Ovary (tissue), 9 donors: ENCODE measurements around the gene ARHGEF11. TPM values are rescaled to one million over a fixed set of nuclear protein-coding genes. Genes with fewer than 3 reads are reported as not detected.

ENCODE experiments used
- DNase-seq, 5 donors: peaks; one replicate each; pipeline ENCODE4 v3.0.0-alpha.2; 2019 to 2020
- H3K27ac ChIP-seq, 2 donors: fragments of 200-600 bp; one replicate each; pipeline versions ENCODE4 v1.5.1 to v1.8.0; 2019 to 2022
- H3K27me3 ChIP-seq: fragments of 200-600 bp; one replicate; pipeline ENCODE4 v1.8.0; 2022
- H3K36me3 ChIP-seq: fragments of 200-600 bp; sonication (generic); one replicate; pipeline ENCODE4 v1.5.1; 2019
- H3K4me1 ChIP-seq: one replicate; pipeline ENCODE4 v1.8.1; 2013; ENCODE audit warnings: mild to moderate bottlenecking, moderate library complexity; ENCODE audit not compliant: insufficient read depth
- H3K4me3 ChIP-seq: fragments of 200-600 bp; sonication (generic); one replicate; pipeline ENCODE4 v1.5.1; 2017
- H3K9me3 ChIP-seq, 2 donors: fragments of 200-600 bp in 1 of 2; sonication (generic) in 1 of 2; one replicate each; pipeline versions ENCODE4 v1.5.1 to v1.8.1; 2013 to 2019; ENCODE audit warnings: mild to moderate bottlenecking in 1 of 2, moderate library complexity in 1 of 2
- CTCF ChIP-seq, 3 donors: fragments of 450-650 bp in 2 of 3; fragments of 200-600 bp in 1 of 3; IDR thresholded peaks; one replicate each; pipeline versions ENCODE4 v1.5.1 to v1.8.0; 2016 to 2022; ENCODE audit warnings: antibody characterized with exemption in 3 of 3, mild to moderate bottlenecking in 1 of 3
- EP300 ChIP-seq: sonication (generic); formaldehyde crosslinking; IDR thresholded peaks from one replicate; pipeline ENCODE4 v1.6.1; 2017; ENCODE audit warnings: antibody characterized with exemption
- POLR2A ChIP-seq: fragments of 450-650 bp; IDR thresholded peaks from one replicate; pipeline ENCODE4 v1.6.1; 2017; ENCODE audit warnings: antibody characterized with exemption, mild to moderate bottlenecking, moderate library complexity
- WGBS, 3 donors: extraction: QIAGEN DNeasy Blood & Tissue Kit in 1 of 3; methylation state at CpG; one replicate each; pipeline versions ENCODE4 v1.1.5 to v1.1.7; 2013 to 2017; 5-methylcytosine and 5-hydroxymethylcytosine counted together
- intact Hi-C, 4 donors: fragments of 100-400 bp; cut with DNase I; formaldehyde crosslinking; loops; one replicate each; pipeline versions ENCODE4 v1.11.0 to v1.15.1; 2022 to 2023
- polyA plus RNA-seq, 2 donors: library from polyadenylated mRNA; stranded (reverse); fragments of 200-250 nt in 1 of 2; fragments of 350-450 nt in 1 of 2; fragmentation: Illumina TruSeq in 1 of 2; extraction: RNeasy Lipid Tissue Mini Kit (QIAGEN cat#74804) in 1 of 2; gene quantifications; one replicate each; pipeline ENCODE4 v1.2.3, GENCODE V29; 2013 to 2014
- total RNA-seq, 7 donors: library from RNA; depleted of rRNA in 2 of 7; stranded (reverse); fragments of >200 nt in 2 of 7; fragmentation: NEBNext Ultra II Directional in 3 of 7; extraction: Animal tissue kit (Norgen Biotek cat#: 25700) in 3 of 7; gene quantifications; one replicate each; pipeline versions ENCODE4 v1.1.0 to v1.2.4, GENCODE V29; 2016 to 2023
- donor health status: DM: no; HTN: no; CAD: no; lungs with moderate emphysema.
- donor health status: DM: no; HTN: no; CAD: no.
- donor health status: Bipolar disorder and iron deficiency.
- donor health status: DM: yes; HTN: yes; CAD: no.
- donor health status: DM: no; HTN: no; CAD: no.
- donor health status: DM: yes; HTN: yes; CAD: no.

The ARHGEF11 gene
- total and polyA plus RNA-seq, 9 donors: 14.3 to 43.9 (median 26.8) TPM

- no peak overlapping the region for H3K27ac ChIP-seq
- intact Hi-C loops: no loop called here
- 85 to 88% (median 85%) methylated on average over 7 of the region's 7 CpGs for WGBS, 3 donors
- no peaks in the 10 kb centered on the region for H3K36me3 ChIP-seq
- H3K4me3 ChIP-seq: no peak overlapping the region
- DNase-seq: no peak
- H3K27me3 ChIP-seq: no peaks in the 10 kb centered on the region
- H3K9me3 ChIP-seq: no peaks in the 10 kb centered on the region
- TF ChIP-seq CTCF (IDR thresholded peaks at IDR 0.05) (no peak), POLR2A (no peak), EP300 (no peak)
- H3K4me1 ChIP-seq: no peaks in the 10 kb centered on the region
Measured at GRCh38 chr1:156998840-156999500, 46.6 kb downstream of the ARHGEF11 start.

GRCh38 chr1:156998301-156998700 lies 47.2 kb downstream of the ARHGEF11 start:
- Histone ChIP-seq H3K27me3 (no peaks in the 10 kb centered on the region), H3K4me3 (no peak overlapping the region), H3K27ac (no peak overlapping the region), H3K36me3 (no peaks in the 10 kb centered on the region), H3K4me1 (no peaks in the 10 kb centered on the region), H3K9me3 (no peaks in the 10 kb centered on the region)
- intact Hi-C loops: no loop called here
- 88 to 94% (median 89%) methylated on average over 3 of the region's 3 CpGs for WGBS, 3 donors
- no peak for TF ChIP-seq CTCF (IDR thresholded peaks at IDR 0.05)
- no peak for TF ChIP-seq EP300
- TF ChIP-seq POLR2A: no peak
- DNase-seq: no peak

- H3K4me3 ChIP-seq: no peak overlapping the region
- H3K27ac ChIP-seq: no peak overlapping the region
- 80 to 89% (median 86%) methylated on average over 5 of the region's 5 CpGs for WGBS, 3 donors
- H3K4me1 ChIP-seq: no peaks in the 10 kb centered on the region
- H3K36me3 ChIP-seq: no peaks in the 10 kb centered on the region
- H3K27me3 ChIP-seq: no peaks in the 10 kb centered on the region
- TF ChIP-seq POLR2A (no peak), CTCF (IDR thresholded peaks at IDR 0.05) (no peak), EP300 (no peak)
- no peaks in the 10 kb centered on the region for H3K9me3 ChIP-seq
- intact Hi-C loops: no loop called here
- DNase-seq: no peak
Measured at GRCh38 chr1:156995412-156995811, 50.1 kb downstream of the ARHGEF11 start.

GRCh38 chr1:156994277-156994676 lies 51.3 kb downstream of the ARHGEF11 start:
- TF ChIP-seq EP300 (no peak), CTCF (IDR thresholded peaks at IDR 0.05) (no peak)
- DNase-seq: no peak
- 63 to 71% (median 68%) methylated on average over 2 of the region's 2 CpGs for WGBS, 3 donors
- no peak overlapping the region for H3K4me3 ChIP-seq
- H3K36me3 ChIP-seq: no peaks in the 10 kb centered on the region
- H3K4me1 ChIP-seq: no peaks in the 10 kb centered on the region
- intact Hi-C loops: no loop called here
- H3K27me3 ChIP-seq: no peaks in the 10 kb centered on the region
- H3K9me3 ChIP-seq: no peaks in the 10 kb centered on the region
- H3K27ac ChIP-seq: no peak overlapping the region
